ENCODE data around the gene HAND1.

HAND1 gene

DNA sequence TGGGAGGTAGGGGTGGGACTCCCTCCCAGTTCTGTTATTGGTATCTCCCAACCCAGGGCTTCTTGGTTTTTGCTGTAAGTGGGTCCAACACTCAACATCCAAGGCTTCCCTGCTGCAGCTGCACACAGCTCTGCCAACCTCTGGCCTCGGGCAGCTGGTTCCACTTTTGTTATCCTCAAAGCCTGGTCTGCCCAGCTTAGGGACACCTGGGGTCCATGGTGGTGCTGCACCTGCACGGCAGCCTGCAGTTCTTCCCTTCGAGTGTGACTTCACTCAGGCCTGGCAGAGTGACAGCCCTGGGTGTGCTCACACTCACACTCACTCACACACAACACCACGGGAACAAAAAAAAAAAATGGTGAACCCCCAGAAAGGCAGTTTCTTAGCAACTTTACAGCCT is 47.6 kb downstream of the HAND1 start:
- no peak overlapping the region for H3K27ac ChIP-seq
- H3K4me3 ChIP-seq, result no peak overlapping the region

DNA sequence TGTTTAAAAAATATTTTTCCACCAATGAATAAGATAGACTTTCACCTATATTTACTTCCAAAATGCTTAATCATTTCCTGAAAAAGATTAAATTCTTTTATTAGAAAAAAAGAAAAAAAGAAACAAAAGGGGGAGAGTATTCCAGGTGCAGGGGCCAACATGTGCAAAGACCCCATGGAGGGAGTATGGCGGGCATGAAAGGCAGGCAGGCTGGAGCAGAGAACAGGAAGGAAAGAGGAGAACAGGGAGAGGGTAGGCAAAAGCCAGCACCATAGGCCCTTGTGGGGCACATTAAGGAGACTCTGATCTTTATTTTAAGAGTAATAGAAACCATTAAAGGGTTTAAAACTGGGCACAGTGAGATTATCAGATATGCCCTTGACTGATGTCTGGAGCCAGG is 48.7 kb downstream of the HAND1 start:
- Histone ChIP-seq H3K27ac (no peak overlapping the region), H3K4me3 (no peak overlapping the region)

DNA sequence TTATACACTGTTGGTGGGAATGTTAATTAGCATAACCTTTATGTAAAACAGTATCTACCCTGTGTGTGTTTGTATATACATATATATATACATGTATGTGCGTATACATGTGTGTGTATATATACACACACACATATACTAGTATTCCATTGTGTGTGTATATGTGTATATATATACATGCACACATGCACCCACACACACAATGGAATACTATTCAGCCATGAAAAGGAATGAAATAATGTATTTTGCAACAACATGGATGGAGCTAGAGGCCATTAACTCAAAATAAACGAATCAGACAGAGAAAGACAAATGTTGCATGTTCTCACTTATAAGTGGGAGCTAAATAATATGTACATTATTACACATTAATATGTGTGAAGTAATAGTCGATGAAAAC is 49.8 kb downstream of the HAND1 start:
- no peak overlapping the region for H3K4me3 ChIP-seq
- no peak overlapping the region for H3K27ac ChIP-seq

Measured in skin epidermis (tissue), 12 donors.